NCI-H1092 (cell line): ENCODE results near the gene SCGB1C2.
"Not testable (repeated sequence)": the region's sequence is repeated elsewhere in the genome, so short reads cannot be mapped to it uniquely, and the experiment has no call there.

Source experiments
- DNase-seq: peaks from one replicate; lab custom pipeline; 2025; lab: John Stamatoyannopoulos, UW

The SCGB1C2 gene

GRCh38 chr17:149231-149630 lies 11.9 kb downstream of the SCGB1C2 start:
- DNase-seq: no peak

GRCh38 chr17:149897-150584 lies 12.7 kb downstream of the SCGB1C2 start:
- DNase-seq: no peak

DNA sequence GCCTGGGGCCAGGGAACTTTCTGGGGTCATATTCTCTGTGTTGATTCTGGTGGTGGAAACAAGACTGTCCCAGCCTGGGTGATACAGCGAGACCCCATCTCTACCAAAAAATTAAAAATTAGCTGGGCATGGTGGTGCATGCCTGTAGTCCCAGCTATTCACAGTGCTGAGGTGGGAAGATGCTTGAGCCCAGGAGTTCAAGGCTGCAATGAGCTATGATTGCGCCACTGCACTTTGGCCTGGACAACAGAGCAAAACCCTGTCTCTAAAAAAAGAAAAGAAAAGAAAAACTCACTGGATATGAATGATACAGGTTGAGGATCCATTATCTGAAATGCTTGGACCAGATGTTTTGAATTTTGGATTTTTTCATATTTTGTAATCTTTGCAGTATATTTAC lies 13.6 kb downstream of the SCGB1C2 start:
- DNase-seq: no peak

- no peak for DNase-seq
Measured at GRCh38 chr17:151886-152859, 14.8 kb downstream of the SCGB1C2 start.

GRCh38 chr17:152860-153420 lies 15.6 kb downstream of the SCGB1C2 start:
- no peak for DNase-seq

DNA sequence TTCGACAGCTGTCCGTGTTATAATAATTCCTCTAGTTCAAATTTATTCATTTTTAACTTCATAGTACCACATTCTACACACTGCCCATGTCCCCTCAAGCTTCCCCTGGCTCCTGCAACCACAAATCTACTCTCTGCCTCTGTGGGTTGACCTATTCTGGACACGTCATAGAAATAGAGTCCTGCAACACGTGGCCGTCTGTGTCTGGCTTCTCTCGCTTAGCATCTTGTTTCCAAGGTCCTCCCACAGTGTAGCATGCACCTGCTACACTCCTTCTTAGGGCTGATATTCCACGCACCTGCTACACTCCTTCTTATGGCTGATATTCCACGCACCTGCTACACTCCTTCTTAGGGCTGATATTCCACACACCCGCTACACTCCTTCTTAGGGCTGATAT lies 16.5 kb downstream of the SCGB1C2 start:
- DNase-seq: no peak

GRCh38 chr17:155576-155975 lies 18.2 kb downstream of the SCGB1C2 start:
- no peak for DNase-seq

DNA sequence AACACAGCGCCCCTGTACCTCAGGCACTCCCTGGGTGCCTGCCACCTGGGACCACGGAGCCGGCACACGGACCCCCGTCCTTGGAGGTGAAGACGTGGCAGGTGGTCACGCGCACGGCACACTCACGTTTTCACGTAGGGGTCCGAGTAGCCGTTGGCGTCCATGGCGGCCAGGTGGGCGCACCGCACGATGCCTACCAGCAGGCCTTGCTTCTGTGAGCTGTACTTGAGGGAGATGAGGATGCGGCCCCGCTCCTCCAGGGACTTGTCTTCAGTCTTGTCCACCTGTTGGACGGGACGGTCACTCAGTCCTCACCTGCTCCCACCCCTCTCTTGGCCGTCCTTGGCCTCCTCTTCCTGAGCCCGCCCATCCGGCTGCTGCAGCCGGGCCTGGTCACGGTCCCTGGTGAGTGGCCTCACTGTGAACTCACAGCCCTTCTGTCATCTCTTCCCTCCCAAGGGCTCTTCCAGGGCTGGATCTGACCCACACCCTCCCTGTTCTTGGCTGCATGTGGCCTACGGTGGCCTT lies 18.8 kb downstream of the SCGB1C2 start:
- DNase-seq: no peak

DNA sequence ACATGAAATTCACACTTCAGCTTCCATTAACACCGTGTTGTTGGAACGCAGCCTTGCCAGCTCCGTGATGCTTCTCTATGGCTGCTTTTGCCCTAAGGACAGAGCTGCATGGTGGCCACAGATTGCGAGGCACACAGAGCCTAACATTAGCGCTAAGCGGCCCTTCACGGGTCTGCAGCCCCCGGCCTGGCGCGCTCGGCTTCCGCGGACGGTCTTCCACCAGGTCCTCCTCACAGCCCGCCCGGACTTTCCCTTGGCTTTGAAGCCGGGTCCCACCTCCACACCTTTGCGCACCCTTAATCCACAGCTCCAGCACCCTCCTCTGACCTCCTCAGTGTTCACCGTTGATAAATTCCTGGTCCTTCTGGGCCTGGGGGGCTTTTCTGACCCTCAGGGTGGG lies 19.6 kb downstream of the SCGB1C2 start:
- DNase-seq: no peak

GRCh38 chr17:157901-158300 lies 20.5 kb downstream of the SCGB1C2 start:
- no peak for DNase-seq

- no peak for DNase-seq
Measured at GRCh38 chr17:158379-158778, 21.0 kb downstream of the SCGB1C2 start.

DNA sequence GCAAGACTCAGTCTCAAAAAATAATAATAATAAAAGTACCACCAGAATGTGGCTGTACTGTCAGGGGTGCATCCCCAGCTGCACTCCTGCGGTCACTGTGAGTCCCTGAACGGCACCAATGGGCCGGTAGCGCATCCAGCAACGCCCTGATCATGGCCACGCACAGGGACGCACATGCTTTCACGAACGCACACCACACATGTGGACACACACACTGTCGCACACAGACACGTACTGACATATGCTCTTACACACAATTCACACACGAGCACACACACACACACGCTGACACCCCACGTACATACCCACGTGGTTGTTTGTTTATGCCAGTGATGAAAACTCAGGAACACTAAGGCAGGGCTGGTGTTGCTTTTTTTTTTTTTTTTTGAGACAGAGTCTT lies 22.2 kb downstream of the SCGB1C2 start:
- DNase-seq: no peak

GRCh38 chr17:160336-160735 lies 23.0 kb downstream of the SCGB1C2 start:
- DNase-seq: no peak

DNA sequence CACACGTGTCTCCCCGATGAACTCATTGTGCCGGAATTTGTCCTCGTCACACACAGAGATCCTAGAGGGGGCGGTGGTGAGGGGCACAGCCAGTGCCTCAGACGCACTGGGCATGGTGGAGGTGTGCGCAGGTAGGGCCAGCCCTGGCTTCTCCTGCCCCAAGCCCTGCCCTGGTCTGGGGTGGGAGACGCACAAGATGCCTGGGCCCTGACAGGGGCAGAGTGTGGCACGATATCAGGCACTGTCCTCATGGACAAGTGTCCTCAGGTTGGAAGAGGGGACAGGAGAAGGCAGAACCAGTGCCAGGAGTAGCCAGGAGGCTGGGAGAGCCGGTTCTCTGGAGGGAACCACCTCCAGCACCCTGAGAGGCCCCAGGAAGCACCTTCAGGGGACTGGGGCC lies 24.1 kb downstream of the SCGB1C2 start:
- DNase-seq: no peak

- no peak for DNase-seq
Measured at GRCh38 chr17:162689-163088, 25.3 kb downstream of the SCGB1C2 start.

- no peak for DNase-seq
Measured at GRCh38 chr17:163514-164098, 26.2 kb downstream of the SCGB1C2 start.

GRCh38 chr17:164303-165235 lies 27.2 kb downstream of the SCGB1C2 start:
- DNase-seq: no peak

DNA sequence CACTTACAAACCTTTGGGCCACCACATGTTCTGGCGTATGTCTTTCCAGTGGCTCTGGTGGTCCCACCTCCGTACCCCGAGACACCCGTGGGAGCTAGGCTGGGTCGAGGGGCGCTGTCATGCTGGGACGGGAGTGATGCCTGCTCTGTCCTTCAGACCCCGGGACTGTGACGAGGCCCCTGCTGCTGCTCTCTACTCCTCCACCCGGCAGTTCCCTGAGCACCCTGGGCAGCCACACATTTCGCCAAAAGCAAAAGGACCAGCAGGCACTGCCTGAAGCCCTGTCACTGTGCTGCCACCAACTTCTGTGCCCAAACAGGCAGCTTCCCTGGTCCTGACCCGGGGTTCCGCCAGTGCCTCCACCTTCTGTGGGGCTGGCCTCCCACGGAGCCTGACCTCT lies 28.6 kb downstream of the SCGB1C2 start:
- no peak for DNase-seq

- not testable (repeated sequence) for DNase-seq
Measured at GRCh38 chr17:168614-169013, 31.2 kb downstream of the SCGB1C2 start.

GRCh38 chr17:170130-170670 lies 32.8 kb downstream of the SCGB1C2 start:
- no peak for DNase-seq

- DNase-seq: no peak
Measured at GRCh38 chr17:171871-172270, 34.5 kb downstream of the SCGB1C2 start.
